B cell (primary cell): ENCODE data around the gene ELMO1. TPM values are rescaled to one million over a fixed set of nuclear protein-coding genes. Genes with fewer than 3 reads are reported as not detected.

Experiments used
- ATAC-seq: fragments of 200-7000 bp; cut with Tn5 transposase; one replicate; pipeline ENCODE4 v1.10.0; 2021; ENCODE audit warnings: low read depth, mild to moderate bottlenecking, moderate number of reproducible peaks, moderate library complexity
- CTCF ChIA-PET: fragments of 350-600 bp; sonication (Branson Sonifier 250); formaldehyde crosslinking; loops from one replicate; lab custom pipeline; 2021; ENCODE audit warnings: antibody characterized with exemption, inconsistent platforms; lab: Charles Lee
- POLR2A ChIA-PET: fragments of 350-600 bp; sonication (Branson Sonifier 250); formaldehyde crosslinking; loops from one replicate; lab custom pipeline; 2021; ENCODE audit warnings: antibody characterized with exemption; lab: Charles Lee
- DNase-seq: peaks from one replicate; pipeline ENCODE4 v3.0.0; 2013
- H2AFZ ChIP-seq: 2 replicates; pipeline ENCODE4 v1.6.1; 2012; ENCODE audit warnings: mild to moderate bottlenecking, low read depth, low read length; ENCODE audit not compliant: insufficient read depth, poor library complexity, severe bottlenecking
- H3K27ac ChIP-seq, 2 donors: 1 replicate in 1 of 2; 2 replicates in 1 of 2; pipeline ENCODE4 v1.5.1; 2012 to 2013; ENCODE audit warnings: low read length in 2 of 2, mild to moderate bottlenecking in 2 of 2, moderate library complexity in 1 of 2
- H3K27me3 ChIP-seq, 4 experiments: fragments of 200-600 bp in 1 of 4; sonication (generic) in 1 of 4; replicated peaks in 1 of 4; 1 replicate in 2 of 4; 2 replicates in 2 of 4; pipeline versions ENCODE4 v1.6.1 to v1.7.0; 2013 to 2016; ENCODE audit warnings: low read length in 3 of 4, mild to moderate bottlenecking in 2 of 4, mixed read lengths in 1 of 4, moderate library complexity in 1 of 4; ENCODE audit not compliant: insufficient read depth in 4 of 4, control insufficient read depth in 3 of 4; ENCODE audit errors: control extremely low read depth in 1 of 4
- H3K36me3 ChIP-seq, 2 experiments: replicated peaks in 1 of 2; 1 replicate in 1 of 2; 2 replicates in 1 of 2; pipeline versions ENCODE4 v1.6.1 to v1.7.1; 2013; ENCODE audit warnings: low read length in 1 of 2; ENCODE audit not compliant: insufficient read depth in 2 of 2, control insufficient read depth in 1 of 2; ENCODE audit errors: control extremely low read depth in 1 of 2, extremely low read depth in 1 of 2
- H3K4me1 ChIP-seq, 2 donors: fragments of 200-600 bp in 1 of 2; sonication (generic) in 1 of 2; 1 replicate in 1 of 2; 2 replicates in 1 of 2; pipeline versions ENCODE4 v1.5.1 to v1.6.1; 2013 to 2017; ENCODE audit warnings: low read length in 2 of 2; ENCODE audit not compliant: control insufficient read depth in 2 of 2, insufficient read depth in 2 of 2
- H3K4me2 ChIP-seq: replicated peaks from 2 replicates; pipeline ENCODE3; 2012; ENCODE audit warnings: mild to moderate bottlenecking, low read depth, low read length; ENCODE audit not compliant: poor library complexity, severe bottlenecking
- H3K4me3 ChIP-seq, 5 experiments: fragments of 200-600 bp in 1 of 5; sonication (generic) in 1 of 5; 1 replicate in 3 of 5; 2 replicates in 2 of 5; pipeline versions ENCODE4 v1.5.1 to v1.7.0; 2011 to 2016; ENCODE audit warnings: low read length in 4 of 5, mild to moderate bottlenecking in 4 of 5, low read depth in 2 of 5, control low read depth in 1 of 5, moderate library complexity in 1 of 5; ENCODE audit not compliant: insufficient read depth in 1 of 5; ENCODE audit errors: control extremely low read depth in 1 of 5, extremely low read depth in 1 of 5
- H3K79me2 ChIP-seq: fragments of 200-600 bp; sonication (generic); one replicate; pipeline ENCODE4 v1.6.0; 2016; ENCODE audit warnings: low read length; ENCODE audit not compliant: control insufficient read depth, insufficient read depth
- H3K9ac ChIP-seq: fragments of 200-600 bp; sonication (generic); 2 replicates; pipeline ENCODE4 v1.6.1; 2017; ENCODE audit warnings: mild to moderate bottlenecking, low read length, moderate library complexity
- H3K9me3 ChIP-seq, 3 donors: one replicate each; pipeline versions ENCODE4 v1.6.1 to v1.7.1; 2013; ENCODE audit warnings: low read length in 2 of 3; ENCODE audit not compliant: control insufficient read depth in 2 of 3, insufficient read depth in 1 of 3; ENCODE audit errors: control extremely low read depth in 1 of 3
- H4K20me1 ChIP-seq: 2 replicates; pipeline ENCODE4 v1.6.0; 2012; ENCODE audit warnings: mild to moderate bottlenecking, low read length; ENCODE audit not compliant: insufficient read depth, control insufficient read depth, poor library complexity, severe bottlenecking
- H3K27ac Mint-ChIP-seq: one replicate; pipeline ENCODE4 v1.8.0; 2021; ENCODE audit warnings: mixed read lengths
- H3K27me3 Mint-ChIP-seq: one replicate; pipeline ENCODE4 v1.8.0; 2021; ENCODE audit warnings: mixed read lengths
- H3K4me1 Mint-ChIP-seq: one replicate; pipeline ENCODE4 v1.8.0; 2021; ENCODE audit warnings: mixed read lengths
- H3K4me3 Mint-ChIP-seq: one replicate; pipeline ENCODE4 v1.8.0; 2021; ENCODE audit warnings: mixed read lengths
- H3K9me3 Mint-ChIP-seq: one replicate; pipeline ENCODE4 v1.8.0; 2022; ENCODE audit warnings: mixed read lengths; ENCODE audit not compliant: insufficient read depth
- CTCF ChIP-seq: fragments of 200-600 bp; IDR thresholded peaks from one replicate; pipeline ENCODE4 v1.8.0; 2022; ENCODE audit warnings: antibody characterized with exemption, mild to moderate bottlenecking
- EZH2 ChIP-seq: IDR thresholded peaks from 2 replicates; pipeline ENCODE4 v1.6.1; 2012; ENCODE audit warnings: borderline replicate concordance, low read depth, mild to moderate bottlenecking, moderate library complexity, low read length; ENCODE audit not compliant: insufficient read depth, poor library complexity, severe bottlenecking
- WGBS: methylation state at CpG from one replicate; pipeline ENCODE4 v1.1.5; 2013; ENCODE audit warnings: missing lambda C conversion rate; ENCODE audit not compliant: insufficient coverage; 5-methylcytosine and 5-hydroxymethylcytosine counted together
- intact Hi-C: fragments of 100-400 bp; cut with micrococcal nuclease; formaldehyde crosslinking; loops from one replicate; pipeline ENCODE4 v1.10.0; 2022
- polyA plus RNA-seq: library from polyadenylated mRNA; depleted of rRNA; stranded (reverse); fragments of >200 nt; gene quantifications from 2 replicates; pipeline ENCODE4 v1.2.3, GENCODE V29; 2012
- total RNA-seq, 2 donors: library from RNA; stranded (reverse); fragments of 120-200 nt in 1 of 2; gene quantifications; 1 replicate in 1 of 2; 2 replicates in 1 of 2; pipeline versions ENCODE4 v1.2.3 to v1.2.4, GENCODE V29; 2013 to 2022

The ELMO1 gene
- total and polyA plus RNA-seq, 2 donors (not counting 1 experiment from before 2014, with no cell fraction given) = 44.7 to 177 TPM

GRCh38 chr7:37443627-37444026, 5.0 kb downstream of the ELMO1 start:
- H3K4me3 ChIP-seq = no peak overlapping the region
- ChIA-PET CTCF (no interaction called here), POLR2A (no interaction called here)
- no peak overlapping the region for H3K4me3 Mint-ChIP-seq
- H3K4me1 Mint-ChIP-seq = peaks cover 75% of the 10 kb centered on the region
- TF ChIP-seq CTCF (no peak), EZH2 (no peak)
- H3K9ac ChIP-seq = no peak overlapping the region
- H3K9me3 Mint-ChIP-seq = no peaks in the 10 kb centered on the region
- peaks cover 0 to 4% (median 0%) of the 10 kb centered on the region in 3 donors for H3K9me3 ChIP-seq
- 100% methylated on average over 1 of the region's 1 CpG for WGBS
- intact Hi-C loops = no loop called here
- H3K27ac ChIP-seq = no peak overlapping the region
- H3K4me2 ChIP-seq = no peak overlapping the region
- no peak overlapping the region for H3K27ac Mint-ChIP-seq
- no peak overlapping the region for H2AFZ ChIP-seq
- H3K27me3 Mint-ChIP-seq = no peaks in the 10 kb centered on the region
- DNase-seq (no peak), ATAC-seq (no peak)
- peaks cover 31 to 35% of the 10 kb centered on the region in 2 donors for H3K4me1 ChIP-seq
- no peaks in the 10 kb centered on the region for H3K27me3 ChIP-seq
- peaks cover 25% of the 10 kb centered on the region for H4K20me1 ChIP-seq
- peaks cover 1 to 7% of the 10 kb centered on the region in 2 experiments for H3K36me3 ChIP-seq
- peaks cover 71% of the 10 kb centered on the region for H3K79me2 ChIP-seq

- Histone ChIP-seq H4K20me1 (peaks cover 25% of the 10 kb centered on the region), H3K79me2 (peaks cover 77% of the 10 kb centered on the region), H3K9ac (no peak overlapping the region), H3K4me2 (peak overlapping the region; percentile 55), H3K36me3 (peaks cover 1 to 7% of the 10 kb centered on the region in 2 experiments), H3K9me3 (peaks cover 0 to 4% (median 0%) of the 10 kb centered on the region in 3 donors), H3K27ac (peak overlapping the region in 1 of 2 donors; percentile 47), H3K4me1 (peaks cover 30 to 33% of the 10 kb centered on the region in 2 donors), H3K4me3 (no peak overlapping the region), H2AFZ (no peak overlapping the region), H3K27me3 (no peaks in the 10 kb centered on the region)
- Mint-ChIP-seq H3K4me3 (no peak overlapping the region), H3K27me3 (no peaks in the 10 kb centered on the region), H3K4me1 (peaks cover 73% of the 10 kb centered on the region), H3K27ac (peak overlapping the region; percentile 60), H3K9me3 (no peaks in the 10 kb centered on the region)
- ChIA-PET CTCF (no interaction called here), POLR2A (no interaction called here)
- intact Hi-C loops = no loop called here
- TF ChIP-seq CTCF (no peak), EZH2 (no peak)
- DNase-seq (no peak), ATAC-seq (no peak)
- WGBS = no CpG with 5 or more reads among the region's 4 CpGs
Observed at GRCh38 chr7:37442268-37442667, 6.4 kb downstream of the ELMO1 start.
